AG09309 (cell line): ENCODE results near the gene ADH4.
A peak's percentile ranks its signal among the peaks of the same experiment; 100 is the strongest.
"Not testable (repeated sequence)": the region's sequence is repeated elsewhere in the genome, so short reads cannot be mapped to it uniquely, and the experiment has no call there.

Source experiments
- DNase-seq: peaks from one replicate; pipeline ENCODE4 v3.0.0-alpha.2; 2010; ENCODE audit warnings: low read depth
- H3K4me3 ChIP-seq: 2 replicates; pipeline ENCODE4 v1.5.1; 2011; ENCODE audit warnings: mild to moderate bottlenecking, low read depth, low read length, moderate library complexity; ENCODE audit not compliant: control insufficient read depth
- TF ChIP-seq, protein P1 (sequence below): IDR thresholded peaks from 2 replicates; pipeline ENCODE4 v1.5.1; 2011; ENCODE audit warnings: mild to moderate bottlenecking, low read depth, low read length, inconsistent platforms; ENCODE audit not compliant: insufficient read depth, control insufficient read depth; ENCODE audit errors: missing control alignments

Gene ADH4

DNA sequence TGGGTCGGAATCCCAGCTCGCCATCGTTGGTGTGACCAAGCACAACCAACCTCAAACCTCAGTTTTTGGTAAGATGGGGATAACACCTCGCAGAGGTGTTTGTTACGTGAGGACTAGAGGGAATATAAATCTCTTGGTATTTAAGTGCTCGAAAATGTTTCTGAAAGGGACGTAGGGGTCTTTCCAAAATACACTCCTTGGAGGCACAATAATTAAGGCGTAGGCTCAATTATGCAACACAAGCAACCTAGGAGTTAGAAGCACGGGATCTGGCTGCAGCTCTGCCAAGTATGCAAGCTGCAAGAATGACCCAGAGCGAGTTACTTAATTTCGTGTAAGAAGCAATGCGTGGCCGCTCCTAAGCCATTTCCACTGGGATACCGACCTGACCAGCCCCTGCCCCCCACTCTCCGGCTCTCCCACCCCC lies 56.1 kb downstream of the ADH4 start:
- TF ChIP-seq, protein P1, sequence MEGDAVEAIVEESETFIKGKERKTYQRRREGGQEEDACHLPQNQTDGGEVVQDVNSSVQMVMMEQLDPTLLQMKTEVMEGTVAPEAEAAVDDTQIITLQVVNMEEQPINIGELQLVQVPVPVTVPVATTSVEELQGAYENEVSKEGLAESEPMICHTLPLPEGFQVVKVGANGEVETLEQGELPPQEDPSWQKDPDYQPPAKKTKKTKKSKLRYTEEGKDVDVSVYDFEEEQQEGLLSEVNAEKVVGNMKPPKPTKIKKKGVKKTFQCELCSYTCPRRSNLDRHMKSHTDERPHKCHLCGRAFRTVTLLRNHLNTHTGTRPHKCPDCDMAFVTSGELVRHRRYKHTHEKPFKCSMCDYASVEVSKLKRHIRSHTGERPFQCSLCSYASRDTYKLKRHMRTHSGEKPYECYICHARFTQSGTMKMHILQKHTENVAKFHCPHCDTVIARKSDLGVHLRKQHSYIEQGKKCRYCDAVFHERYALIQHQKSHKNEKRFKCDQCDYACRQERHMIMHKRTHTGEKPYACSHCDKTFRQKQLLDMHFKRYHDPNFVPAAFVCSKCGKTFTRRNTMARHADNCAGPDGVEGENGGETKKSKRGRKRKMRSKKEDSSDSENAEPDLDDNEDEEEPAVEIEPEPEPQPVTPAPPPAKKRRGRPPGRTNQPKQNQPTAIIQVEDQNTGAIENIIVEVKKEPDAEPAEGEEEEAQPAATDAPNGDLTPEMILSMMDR, result no peak
- DNase-seq, result peak; percentile 71
- H3K4me3 ChIP-seq, result peak overlapping the region; percentile 67

GRCh38 chr4:99084595-99084994 lies 59.5 kb downstream of the ADH4 start:
- H3K4me3 ChIP-seq, result no peak overlapping the region
- TF ChIP-seq, protein P1, result no peak
- DNase-seq, result no peak

GRCh38 chr4:99082192-99082591 lies 61.9 kb downstream of the ADH4 start:
- DNase-seq, result no peak
- TF ChIP-seq, protein P1, result no peak
- no peak overlapping the region for H3K4me3 ChIP-seq

DNA sequence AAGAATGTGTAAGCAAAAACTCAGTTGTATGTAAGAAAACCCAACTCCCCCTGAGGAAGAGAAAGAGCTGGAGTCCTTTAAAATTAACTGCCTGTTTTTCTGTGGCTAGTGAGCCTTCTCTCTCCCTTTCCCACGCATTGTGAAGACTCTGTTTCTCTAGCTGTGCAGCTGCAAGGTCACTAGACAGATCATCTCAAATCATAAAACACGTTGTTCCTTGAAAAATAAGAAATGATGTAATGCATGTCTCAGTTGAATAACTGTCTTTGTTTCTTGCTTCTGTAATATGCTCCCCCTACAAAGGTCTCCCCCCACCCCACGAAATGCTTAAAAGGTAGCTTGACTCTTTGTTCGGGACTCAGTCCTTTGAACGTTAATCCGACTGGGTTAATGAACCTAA lies 63.2 kb downstream of the ADH4 start:
- DNase-seq, H3K4me3 ChIP-seq: not testable (repeated sequence)

DNA sequence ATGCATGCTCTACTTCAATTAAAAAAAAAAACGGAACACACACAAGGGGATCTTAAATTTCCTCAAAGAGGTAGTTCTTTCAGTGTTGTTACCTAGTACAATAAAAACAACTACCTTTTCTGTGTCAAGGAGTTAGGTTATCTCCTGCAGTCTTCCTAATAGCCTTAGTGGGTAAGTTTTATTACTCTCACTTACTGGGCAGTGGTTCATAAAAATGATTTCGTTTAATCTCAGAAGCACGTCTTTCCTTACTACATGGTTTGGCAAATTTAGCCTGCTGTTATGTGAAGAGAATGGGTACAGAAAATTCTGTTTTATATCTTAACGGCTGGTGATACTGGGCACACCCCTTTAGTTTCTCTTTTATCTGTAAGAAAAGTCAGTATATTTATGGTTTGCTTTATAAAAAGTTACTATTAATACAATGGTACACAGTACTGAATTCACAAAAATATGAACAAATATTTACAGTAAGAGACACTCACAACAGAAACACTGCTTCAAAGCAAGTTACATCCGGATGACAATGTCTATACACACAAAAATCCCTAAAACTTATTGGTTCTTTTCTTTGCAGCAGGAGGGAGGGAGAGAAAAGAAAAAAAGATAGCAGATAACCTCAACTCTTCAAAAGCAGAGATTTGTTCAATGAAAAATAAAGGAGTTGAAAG lies 64.3 kb downstream of the ADH4 start:
- TF ChIP-seq, protein P1, result no peak
- no peak for DNase-seq
- H3K4me3 ChIP-seq, result no peak overlapping the region

DNA sequence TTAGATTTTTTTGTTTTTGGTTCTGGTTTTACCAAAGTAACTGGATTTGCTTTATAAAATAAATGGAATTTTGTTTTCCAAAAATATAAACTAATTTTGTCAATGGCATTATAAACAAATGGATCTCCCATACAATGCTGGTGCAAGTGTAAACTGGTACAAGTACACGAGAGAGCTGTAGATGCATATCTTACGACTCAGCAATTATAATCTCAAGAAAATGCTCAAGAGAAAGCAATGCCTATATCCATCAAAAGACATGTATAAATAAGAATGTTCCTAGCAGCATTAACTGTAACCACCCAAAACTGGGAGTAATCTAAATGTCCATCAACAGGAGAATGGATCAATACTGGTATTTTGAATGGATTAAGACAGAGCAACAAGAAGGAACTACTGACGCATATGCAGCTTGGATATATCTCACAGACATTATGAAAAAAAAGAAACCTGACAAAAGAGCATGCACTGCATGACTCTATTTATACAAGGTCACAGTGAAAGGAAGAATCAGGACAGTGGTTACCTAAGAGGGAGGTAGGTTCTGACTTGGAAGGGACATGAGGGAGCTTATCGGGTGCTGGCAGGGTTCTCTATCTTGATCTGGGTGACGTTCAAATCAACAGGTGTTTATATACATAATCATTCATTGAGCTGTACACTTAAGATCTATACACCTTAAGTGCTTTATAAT lies 65.0 kb downstream of the ADH4 start:
- TF ChIP-seq, protein P1, result no peak
- no peak overlapping the region for H3K4me3 ChIP-seq
- DNase-seq, result no peak

GRCh38 chr4:99078336-99078735 lies 65.8 kb downstream of the ADH4 start:
- H3K4me3 ChIP-seq, result no peak overlapping the region
- no peak for DNase-seq
- TF ChIP-seq, protein P1, result no peak
